Mucosa of descending colon (tissue), 3 donors: Measurements from ENCODE around the gene RXRB. TPM values are rescaled to one million over a fixed set of nuclear protein-coding genes. Genes with fewer than 3 reads are reported as not detected.

Experiments
- ATAC-seq: fragments of 200-7000 bp; cut with Tn5 transposase; one replicate; pipeline ENCODE4 v1.9.1; 2020; ENCODE audit warnings: mild to moderate bottlenecking, moderate library complexity
- DNase-seq, 3 donors: peaks; one replicate each; pipeline ENCODE4 v3.0.0-alpha.2; 2020
- H3K36me3 ChIP-seq: fragments of 200-600 bp; one replicate; pipeline ENCODE4 v1.8.0; 2021; ENCODE audit warnings: low read depth, mild to moderate bottlenecking
- H3K4me1 ChIP-seq: fragments of 200-600 bp; one replicate; pipeline ENCODE4 v1.8.0; 2021; ENCODE audit warnings: low read depth, mild to moderate bottlenecking
- H3K4me3 ChIP-seq: fragments of 200-600 bp; one replicate; pipeline ENCODE4 v1.8.0; 2021; ENCODE audit warnings: mild to moderate bottlenecking
- H3K9me3 ChIP-seq: fragments of 200-600 bp; one replicate; pipeline ENCODE4 v1.8.0; 2021; ENCODE audit warnings: mild to moderate bottlenecking
- intact Hi-C, 2 donors: fragments of 100-400 bp; cut with DNase I in 1 of 2; cut with micrococcal nuclease in 1 of 2; formaldehyde crosslinking; loops; one replicate each; pipeline versions ENCODE4 v1.11.0 to v1.11.1; 2022; cut with DNase I, micrococcal nuclease
- long read RNA-seq, 2 donors: library from polyadenylated mRNA; unstranded; transcript quantifications; one replicate each; pipeline ENCODE4 v2.0.0, GENCODE V29; 2019 to 2021
- total RNA-seq, 3 donors: library from RNA; stranded (reverse); fragmentation: NEBNext Ultra II Directional in 2 of 3; extraction: Animal tissue kit (Norgen Biotek cat#: 25700) in 2 of 3; gene quantifications; one replicate each; pipeline versions ENCODE4 v1.2.1 to v1.2.4, GENCODE V29; 2021 to 2023
- TF ChIP-seq, protein P1 (sequence below): fragments of 200-600 bp; IDR thresholded peaks from one replicate; pipeline ENCODE4 v1.8.0; 2022; ENCODE audit warnings: antibody characterized with exemption, mild to moderate bottlenecking
- donor health status: DM: no; HTN: no; CAD: no; lungs with moderate emphysema.
- donor health status: DM: no; HTN: no; CAD: no.
- donor health status: DM: no; HTN: yes; CAD: no.

The RXRB gene
- total RNA-seq, result 10 to 100 TPM; 45.4 to 51.1 (median 51.1) TPM
- long read RNA-seq, donor 1, transcript RXRB-201 (10 exons, 2,908 nt), result major isoform, 10 of 44 reads
- long read RNA-seq, donor 1, transcript RXRB-202 (10 exons, 2,846 nt), result minor isoform, 9 of 44 reads
- long read RNA-seq, donor 1, partial matches to known transcripts, result 5 of 44 reads
- long read RNA-seq, donor 1, other reads (novel, unspliced or antisense), result 19 of 44 reads
- long read RNA-seq, donor 2, partial matches to known transcripts, result 0 of 8 reads
- long read RNA-seq, donor 2, other reads (novel, unspliced or antisense), result 6 of 8 reads

DNA sequence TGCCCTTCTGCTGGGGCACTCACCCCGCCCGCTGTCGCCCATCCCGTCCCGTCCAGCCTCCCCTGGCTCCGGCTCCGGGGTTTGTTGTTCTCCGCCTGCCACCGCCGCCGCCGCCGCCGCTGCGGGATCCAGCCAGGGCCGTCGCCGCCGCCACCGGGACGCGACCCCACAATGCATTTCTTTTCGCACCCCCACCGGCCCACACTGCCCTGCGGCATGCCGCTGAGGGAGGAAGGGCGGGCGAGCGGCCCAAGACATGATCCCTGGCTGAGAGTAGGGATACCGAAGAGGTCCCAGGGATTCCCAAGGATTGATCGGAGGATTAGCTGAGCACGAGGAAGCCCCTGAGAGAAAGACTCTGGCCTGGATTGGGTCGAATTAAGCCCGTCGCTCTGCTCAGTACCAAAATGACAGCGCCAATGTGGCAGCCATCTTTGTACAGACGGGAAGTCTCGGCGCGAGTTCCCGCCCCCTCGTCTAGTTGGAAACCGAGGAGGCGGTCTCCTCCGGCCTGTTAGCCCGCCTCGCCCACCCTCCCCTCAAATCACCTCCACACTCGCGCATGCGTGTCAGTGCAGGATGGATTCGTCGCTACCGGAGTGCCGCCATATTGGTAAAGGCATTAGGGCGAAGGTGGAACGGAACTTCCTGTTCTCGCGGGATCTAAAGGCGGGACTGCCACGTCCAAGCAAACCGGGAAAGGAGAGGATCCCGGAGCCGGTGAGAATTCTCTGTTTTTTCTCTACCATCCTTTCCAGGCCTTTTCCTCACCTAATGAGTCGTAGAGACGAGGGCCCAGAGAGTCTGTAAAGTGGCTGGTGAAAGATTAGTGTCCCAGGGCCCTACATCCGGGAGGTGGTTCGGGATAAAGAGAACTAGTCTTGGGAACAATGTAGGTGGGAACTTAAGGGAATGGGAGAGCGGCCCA, at the start of gene RXRB, which contains the start of gene SLC39A7:
TSS of gene RXRB (minus strand) at position 447 of the 928 bp plus-strand sequence. CDS start at position 258, 189 bp downstream.
TSS of gene SLC39A7 (plus strand) at position 649 of the 928 bp plus-strand sequence. CDS start 379 bp downstream, outside the sequence.
- Histone ChIP-seq H3K4me3 (peak within 1 kb of the TSS; percentile 86), H3K9me3 (no peaks in the 10 kb centered on the region), H3K4me1 (peaks cover 44% of the 10 kb centered on the region), H3K36me3 (peaks cover 8% of the 10 kb centered on the region)
- ATAC-seq, result peak; percentile 82
- peak; percentile 99 for DNase-seq
- TF ChIP-seq, protein P1, sequence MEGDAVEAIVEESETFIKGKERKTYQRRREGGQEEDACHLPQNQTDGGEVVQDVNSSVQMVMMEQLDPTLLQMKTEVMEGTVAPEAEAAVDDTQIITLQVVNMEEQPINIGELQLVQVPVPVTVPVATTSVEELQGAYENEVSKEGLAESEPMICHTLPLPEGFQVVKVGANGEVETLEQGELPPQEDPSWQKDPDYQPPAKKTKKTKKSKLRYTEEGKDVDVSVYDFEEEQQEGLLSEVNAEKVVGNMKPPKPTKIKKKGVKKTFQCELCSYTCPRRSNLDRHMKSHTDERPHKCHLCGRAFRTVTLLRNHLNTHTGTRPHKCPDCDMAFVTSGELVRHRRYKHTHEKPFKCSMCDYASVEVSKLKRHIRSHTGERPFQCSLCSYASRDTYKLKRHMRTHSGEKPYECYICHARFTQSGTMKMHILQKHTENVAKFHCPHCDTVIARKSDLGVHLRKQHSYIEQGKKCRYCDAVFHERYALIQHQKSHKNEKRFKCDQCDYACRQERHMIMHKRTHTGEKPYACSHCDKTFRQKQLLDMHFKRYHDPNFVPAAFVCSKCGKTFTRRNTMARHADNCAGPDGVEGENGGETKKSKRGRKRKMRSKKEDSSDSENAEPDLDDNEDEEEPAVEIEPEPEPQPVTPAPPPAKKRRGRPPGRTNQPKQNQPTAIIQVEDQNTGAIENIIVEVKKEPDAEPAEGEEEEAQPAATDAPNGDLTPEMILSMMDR, result no peak
- intact Hi-C loops, result no loop called here

DNA sequence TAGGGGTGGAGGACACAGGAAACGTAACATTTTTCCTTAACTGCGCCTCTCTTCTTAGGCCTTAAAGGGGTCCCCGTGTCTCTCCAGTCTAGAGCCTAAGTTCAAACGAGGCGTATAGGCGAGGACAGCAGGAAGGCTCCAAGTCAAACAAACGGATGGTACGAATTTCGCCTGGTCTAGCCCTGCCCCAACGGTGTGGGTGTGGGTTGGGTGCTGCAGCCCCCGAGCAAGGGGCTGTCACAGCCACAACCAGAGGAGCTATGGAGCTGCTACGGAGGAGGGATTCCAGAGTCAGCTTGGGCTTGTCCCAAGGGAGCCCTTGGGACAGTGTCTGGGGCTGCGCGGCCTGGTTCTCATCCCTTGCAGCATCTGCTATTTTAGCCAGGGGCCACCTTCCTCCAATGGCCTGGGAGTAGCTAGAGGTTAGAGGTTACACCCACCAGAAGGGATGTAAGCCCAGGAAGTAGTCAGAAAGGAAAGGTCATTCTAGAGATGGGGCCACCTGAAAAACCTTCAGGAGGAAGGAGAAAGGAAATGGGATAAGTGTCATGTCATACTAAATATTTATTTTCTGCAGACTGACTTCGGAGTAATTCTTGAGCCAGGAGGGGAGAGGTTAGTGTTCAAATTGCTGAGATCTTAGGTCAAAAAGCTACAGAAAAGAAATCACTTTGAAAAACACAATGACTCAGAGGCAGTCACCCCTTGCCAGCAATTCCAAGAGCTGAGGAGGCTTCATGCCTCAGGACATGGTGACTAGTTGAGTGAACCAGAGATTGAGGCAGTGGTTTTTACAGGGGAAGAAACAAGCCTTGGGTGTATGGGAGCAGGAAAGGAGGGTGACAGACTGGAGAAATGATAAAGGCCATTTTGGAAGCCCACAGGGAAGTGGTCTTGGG, 49.5 kb upstream of the RXRB start:
- intact Hi-C loops, result loop anchor here (5.0 to 10.0 kb wide), 3 partner anchors 133 to 235 kb away; no protein-coding TSS in a partner anchor
- no peaks in the 10 kb centered on the region for H3K9me3 ChIP-seq
- H3K4me3 ChIP-seq, result no peak overlapping the region
- ATAC-seq (peak; percentile 0), DNase-seq (peak; percentile 17 to 53 (median 37))
- H3K36me3 ChIP-seq, result no peaks in the 10 kb centered on the region
- peaks cover 15% of the 10 kb centered on the region for H3K4me1 ChIP-seq
- TF ChIP-seq, protein P1, result no peak

DNA sequence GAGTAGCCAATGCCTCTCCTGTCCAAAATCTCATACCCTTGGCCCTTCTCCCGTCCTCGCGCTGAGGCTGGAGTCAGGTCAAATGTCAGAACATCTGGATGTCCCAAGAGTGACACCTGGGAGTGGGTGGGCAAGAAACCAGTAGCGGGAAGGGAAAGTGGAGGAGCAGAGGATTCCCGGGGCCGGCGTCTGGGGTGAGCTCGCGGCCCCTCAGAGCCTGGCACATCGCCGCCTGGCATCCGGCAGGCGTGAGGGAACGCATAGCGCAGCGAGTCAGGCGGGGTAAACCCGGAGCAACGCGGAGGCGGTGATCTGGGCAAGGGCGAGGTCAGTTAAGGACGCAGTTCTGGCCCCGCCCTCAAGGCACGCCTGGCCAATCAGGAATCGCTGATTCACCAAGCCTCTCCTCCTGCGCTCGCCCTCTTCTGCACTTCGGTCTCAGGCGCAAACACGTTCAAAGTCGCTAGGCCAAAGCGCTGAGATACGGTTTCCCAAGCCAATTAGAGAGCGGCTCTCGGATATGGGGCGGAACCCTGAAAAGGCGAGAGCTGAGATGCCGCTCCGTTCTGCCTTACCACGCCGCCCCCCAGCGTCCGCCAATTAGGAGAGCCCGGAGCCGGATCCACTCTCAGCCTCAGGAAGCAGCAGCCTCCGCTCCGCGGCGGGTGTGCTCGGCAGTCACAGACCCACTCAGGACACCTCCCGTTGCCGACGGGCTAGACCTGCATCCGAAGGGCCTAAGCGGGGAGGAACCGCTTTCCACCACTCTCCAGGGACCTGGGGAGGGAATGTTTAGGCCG, 48.7 kb upstream of the RXRB start:
- ATAC-seq, result peak; percentile 95
- DNase-seq, result peak; percentile 98 to 99 (median 99)
- H3K4me3 ChIP-seq, result peak overlapping the region; percentile 7
- H3K9me3 ChIP-seq, result no peaks in the 10 kb centered on the region
- no peaks in the 10 kb centered on the region for H3K36me3 ChIP-seq
- peaks cover 15% of the 10 kb centered on the region for H3K4me1 ChIP-seq
- TF ChIP-seq, protein P1, result no peak
- intact Hi-C loops, result loop anchor here (5.0 to 10.0 kb wide), 3 partner anchors 132 to 234 kb away; no protein-coding TSS in a partner anchor

DNA sequence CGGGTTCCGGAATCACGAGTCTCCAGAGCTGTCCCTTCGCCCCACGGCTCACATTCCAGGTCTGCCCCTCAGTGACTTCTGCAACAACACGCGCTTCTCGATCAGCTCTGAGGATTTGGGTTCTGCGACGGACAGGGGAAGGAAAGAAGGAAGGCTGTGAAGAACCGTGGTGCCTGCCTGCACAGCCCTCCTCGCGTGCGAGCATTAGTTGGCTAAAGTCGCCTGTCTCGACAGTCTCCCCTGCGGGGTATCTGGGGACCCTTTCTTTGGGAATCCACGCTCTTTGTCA, 48.1 kb upstream of the RXRB start:
- Histone ChIP-seq H3K36me3 (no peaks in the 10 kb centered on the region), H3K4me3 (no peak overlapping the region), H3K4me1 (peaks cover 15% of the 10 kb centered on the region), H3K9me3 (no peaks in the 10 kb centered on the region)
- ATAC-seq (peak; percentile 10), DNase-seq (no peak)
- intact Hi-C loops, result loop anchor here (5.0 to 10.0 kb wide), 3 partner anchors 131 to 234 kb away; no protein-coding TSS in a partner anchor
- TF ChIP-seq, protein P1, result peak; percentile 23
